Tibial nerve (tissue), 4 donors: ENCODE measurements around the gene ELK3. TPM values are rescaled to one million over a fixed set of nuclear protein-coding genes. Genes with fewer than 3 reads are reported as not detected.

ENCODE experiments used
- DNase-seq, 2 donors: peaks; one replicate each; pipeline ENCODE4 v3.0.0-alpha.2; 2019; ENCODE audit warnings: low spot score in 2 of 2
- H3K27ac ChIP-seq, 4 donors: fragments of 200-600 bp; sonication (generic) in 3 of 4; one replicate each; pipeline ENCODE4 v1.5.1; 2017 to 2019; ENCODE audit warnings: mild to moderate bottlenecking in 1 of 4
- H3K27me3 ChIP-seq, 2 donors: fragments of 200-600 bp; sonication (generic) in 1 of 2; one replicate each; pipeline versions ENCODE4 v1.5.1 to v1.6.0; 2017 to 2019
- H3K36me3 ChIP-seq, 3 donors: fragments of 200-600 bp; sonication (generic); one replicate each; pipeline ENCODE4 v1.5.1; 2018 to 2019
- H3K4me1 ChIP-seq, 4 donors: fragments of 200-600 bp; sonication (generic) in 3 of 4; one replicate each; pipeline ENCODE4 v1.5.1; 2017 to 2019
- H3K4me3 ChIP-seq, 4 donors: fragments of 200-600 bp; sonication (generic) in 3 of 4; one replicate each; pipeline ENCODE4 v1.5.1; 2017 to 2019; ENCODE audit warnings: mild to moderate bottlenecking in 1 of 4, moderate library complexity in 1 of 4
- H3K9me3 ChIP-seq, 4 donors: fragments of 200-600 bp; sonication (generic) in 3 of 4; one replicate each; pipeline ENCODE4 v1.5.1; 2017 to 2019
- EP300 ChIP-seq, 2 donors: sonication (generic); formaldehyde crosslinking; IDR thresholded peaks; one replicate each; pipeline ENCODE4 v1.6.1; 2017; ENCODE audit warnings: antibody characterized with exemption in 2 of 2, mild to moderate bottlenecking in 1 of 2
- POLR2A ChIP-seq, 2 donors: fragments of 450-650 bp; IDR thresholded peaks; one replicate each; pipeline ENCODE4 v1.6.1; 2017; ENCODE audit warnings: antibody characterized with exemption in 2 of 2, mild to moderate bottlenecking in 2 of 2, moderate library complexity in 2 of 2
- WGBS, 2 donors: methylation state at CpG; one replicate each; pipeline ENCODE4 v1.1.5; 2018; 5-methylcytosine and 5-hydroxymethylcytosine counted together
- total RNA-seq, 4 donors: library from RNA; depleted of rRNA; stranded (reverse); fragments of >200 nt; gene quantifications; one replicate each; pipeline ENCODE4 v1.1.0, GENCODE V29; 2016
- TF ChIP-seq, protein P1 (sequence below), 5 experiments: fragments of 200-600 bp in 3 of 5; fragments of 450-650 bp in 2 of 5; sonication (generic) in 3 of 5; IDR thresholded peaks; one replicate each; pipeline ENCODE4 v1.5.1; 2016 to 2019; ENCODE audit warnings: antibody characterized with exemption in 5 of 5, mild to moderate bottlenecking in 3 of 5, moderate library complexity in 2 of 5

The ELK3 gene
- total RNA-seq, 4 donors from 2014 or later, result 9.4 to 28.6 (median 17.7) TPM

GRCh38 chr12:96210376-96211055 is 16.3 kb downstream of the ELK3 start:
- TF ChIP-seq POLR2A (IDR thresholded peaks at IDR 0.05), result no peak
- TF ChIP-seq EP300 (IDR thresholded peaks at IDR 0.05), result no peak
- TF ChIP-seq, protein P1, sequence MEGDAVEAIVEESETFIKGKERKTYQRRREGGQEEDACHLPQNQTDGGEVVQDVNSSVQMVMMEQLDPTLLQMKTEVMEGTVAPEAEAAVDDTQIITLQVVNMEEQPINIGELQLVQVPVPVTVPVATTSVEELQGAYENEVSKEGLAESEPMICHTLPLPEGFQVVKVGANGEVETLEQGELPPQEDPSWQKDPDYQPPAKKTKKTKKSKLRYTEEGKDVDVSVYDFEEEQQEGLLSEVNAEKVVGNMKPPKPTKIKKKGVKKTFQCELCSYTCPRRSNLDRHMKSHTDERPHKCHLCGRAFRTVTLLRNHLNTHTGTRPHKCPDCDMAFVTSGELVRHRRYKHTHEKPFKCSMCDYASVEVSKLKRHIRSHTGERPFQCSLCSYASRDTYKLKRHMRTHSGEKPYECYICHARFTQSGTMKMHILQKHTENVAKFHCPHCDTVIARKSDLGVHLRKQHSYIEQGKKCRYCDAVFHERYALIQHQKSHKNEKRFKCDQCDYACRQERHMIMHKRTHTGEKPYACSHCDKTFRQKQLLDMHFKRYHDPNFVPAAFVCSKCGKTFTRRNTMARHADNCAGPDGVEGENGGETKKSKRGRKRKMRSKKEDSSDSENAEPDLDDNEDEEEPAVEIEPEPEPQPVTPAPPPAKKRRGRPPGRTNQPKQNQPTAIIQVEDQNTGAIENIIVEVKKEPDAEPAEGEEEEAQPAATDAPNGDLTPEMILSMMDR (IDR thresholded peaks at IDR 0.05), result no peak
- Histone ChIP-seq H3K27ac (peak overlapping the region in 2 of 4 donors; percentile 20 to 29), H3K4me1 (peaks cover 0 to 34% (median 16%) of the 10 kb centered on the region in 4 donors), H3K36me3 (no peaks in the 10 kb centered on the region), H3K9me3 (no peaks in the 10 kb centered on the region), H3K27me3 (no peaks in the 10 kb centered on the region), H3K4me3 (no peak overlapping the region)
- no peak for DNase-seq
- WGBS, 2 donors, result 73 to 74% methylated on average over 19 of the region's 19 CpGs

GRCh38 chr12:96211988-96212387 is 17.8 kb downstream of the ELK3 start:
- peaks cover 0 to 37% (median 17%) of the 10 kb centered on the region in 4 donors for H3K4me1 ChIP-seq

DNA sequence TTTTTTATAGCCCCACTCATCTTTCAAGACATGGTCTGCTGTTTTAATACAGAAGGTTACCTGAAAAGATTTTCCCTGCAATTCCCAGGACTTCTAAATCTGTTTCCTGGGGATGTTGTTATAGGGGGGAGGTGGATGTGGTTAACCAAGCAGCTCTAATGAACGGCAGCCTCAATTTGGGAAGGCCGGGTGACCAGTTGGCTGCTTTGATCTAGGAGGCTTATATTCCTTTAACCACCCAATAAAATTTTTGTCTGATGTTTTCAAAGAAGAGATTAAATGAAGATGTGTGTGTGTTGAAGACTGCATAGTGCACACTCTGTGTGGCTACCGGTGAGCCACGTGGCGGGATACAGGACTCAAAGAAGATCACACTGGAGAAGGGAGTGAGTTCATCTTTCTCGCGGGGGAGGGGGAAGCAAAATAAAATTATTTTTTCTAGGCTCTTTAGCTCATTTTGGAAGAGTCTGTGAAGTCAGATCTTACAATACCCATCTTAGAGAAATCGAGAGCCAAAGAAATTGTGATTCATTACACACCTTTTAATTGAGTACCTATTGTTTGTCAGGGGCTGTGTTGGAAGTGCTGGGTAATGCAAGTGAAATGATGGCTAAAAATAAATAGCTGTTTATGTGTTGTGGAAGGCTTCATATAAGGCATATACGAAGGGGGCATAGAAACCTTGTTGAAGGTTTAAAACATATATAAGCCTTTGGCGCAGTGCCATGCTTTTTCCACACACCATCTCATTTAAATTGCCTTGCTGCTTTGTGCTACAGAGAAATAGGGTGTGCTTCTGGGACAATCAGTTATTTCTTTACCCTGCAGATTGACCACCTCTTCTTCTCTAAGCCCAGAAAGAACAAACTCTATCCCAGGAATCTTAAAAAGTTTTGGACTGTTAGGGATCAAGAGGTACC is 18.5 kb downstream of the ELK3 start:
- WGBS, 2 donors, result 72 to 77% methylated on average over 10 of the region's 10 CpGs
- H3K27me3 ChIP-seq, result no peaks in the 10 kb centered on the region
- H3K36me3 ChIP-seq, result no peaks in the 10 kb centered on the region
- H3K27ac ChIP-seq, result peak overlapping the region in 1 of 4 donors; percentile 50
- peaks cover 0 to 32% (median 17%) of the 10 kb centered on the region in 4 donors for H3K4me1 ChIP-seq
- TF ChIP-seq, protein P1 (IDR thresholded peaks at IDR 0.05), result no peak
- no peak for TF ChIP-seq POLR2A (IDR thresholded peaks at IDR 0.05)
- no peak for TF ChIP-seq EP300 (IDR thresholded peaks at IDR 0.05)
- no peak for DNase-seq
- no peak overlapping the region for H3K4me3 ChIP-seq
- no peaks in the 10 kb centered on the region for H3K9me3 ChIP-seq

More at GRCh38 chr12:96211988-96212387, 17.8 kb downstream of the ELK3 start:
- no peak for DNase-seq
- Histone ChIP-seq H3K4me3 (no peak overlapping the region), H3K9me3 (no peaks in the 10 kb centered on the region), H3K36me3 (no peaks in the 10 kb centered on the region), H3K27ac (no peak overlapping the region), H3K27me3 (no peaks in the 10 kb centered on the region)
- TF ChIP-seq EP300 (IDR thresholded peaks at IDR 0.05) (no peak), POLR2A (IDR thresholded peaks at IDR 0.05) (no peak)
- TF ChIP-seq, protein P1 (IDR thresholded peaks at IDR 0.05), result no peak
- WGBS, 2 donors, result 75 to 78% methylated on average over 3 of the region's 3 CpGs

GRCh38 chr12:96213869-96214268 is 19.7 kb downstream of the ELK3 start:
- no peak overlapping the region for H3K27ac ChIP-seq
- no peak overlapping the region for H3K4me3 ChIP-seq
- H3K36me3 ChIP-seq, result no peaks in the 10 kb centered on the region
- TF ChIP-seq EP300 (IDR thresholded peaks at IDR 0.05) (no peak), POLR2A (IDR thresholded peaks at IDR 0.05) (no peak)
- TF ChIP-seq, protein P1 (IDR thresholded peaks at IDR 0.05), result no peak
- DNase-seq, result no peak
- peaks cover 0 to 21% (median 11%) of the 10 kb centered on the region in 4 donors for H3K4me1 ChIP-seq
- H3K9me3 ChIP-seq, result no peaks in the 10 kb centered on the region
- H3K27me3 ChIP-seq, result no peaks in the 10 kb centered on the region
- 75 to 84% methylated on average over 7 of the region's 7 CpGs for WGBS, 2 donors

DNA sequence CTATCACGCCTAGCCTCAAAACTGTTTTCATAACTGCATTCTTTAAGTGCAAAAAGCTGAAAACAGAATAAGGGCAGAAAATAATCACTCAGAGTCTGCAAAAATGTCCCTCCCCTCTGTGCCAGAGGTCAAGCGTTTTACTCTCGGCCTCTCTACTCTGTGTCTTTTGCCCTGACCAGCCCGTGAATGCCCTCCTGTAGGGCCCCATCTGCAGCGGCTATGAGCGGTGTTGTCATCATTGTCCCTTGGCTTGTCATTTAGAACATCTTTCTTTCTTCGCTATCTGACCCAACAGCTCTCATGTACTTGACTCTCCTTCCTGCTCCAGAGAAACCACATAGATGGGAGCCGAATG is 21.7 kb downstream of the ELK3 start:
- TF ChIP-seq, protein P1 (IDR thresholded peaks at IDR 0.05), result no peak
- no peak for TF ChIP-seq EP300 (IDR thresholded peaks at IDR 0.05)
- no peak for TF ChIP-seq POLR2A (IDR thresholded peaks at IDR 0.05)
- peaks cover 0 to 21% (median 8%) of the 10 kb centered on the region in 4 donors for H3K4me1 ChIP-seq
- H3K4me3 ChIP-seq, result no peak overlapping the region
- WGBS, 2 donors, result 68 to 76% methylated on average over 8 of the region's 8 CpGs
- no peaks in the 10 kb centered on the region for H3K9me3 ChIP-seq
- no peak overlapping the region for H3K27ac ChIP-seq
- H3K36me3 ChIP-seq, result no peaks in the 10 kb centered on the region
- no peaks in the 10 kb centered on the region for H3K27me3 ChIP-seq
- DNase-seq, result no peak
